ENCODE results near the gene MYO1B.

MYO1B gene

GRCh38 chr2:191467113-191467512 is 221.9 kb downstream of the MYO1B start:
- H4K20me1 ChIP-seq (ENCODE audit: insufficient read depth, low read length): no peaks in the 10 kb centered on the region
- no peak overlapping the region for H2AFZ ChIP-seq (ENCODE audit: low read depth, low read length)
- no peak for TF ChIP-seq EZH2phosphoT487 (IDR thresholded peaks at IDR 0.05; ENCODE audit: low read depth)
- TF ChIP-seq, protein P1, sequence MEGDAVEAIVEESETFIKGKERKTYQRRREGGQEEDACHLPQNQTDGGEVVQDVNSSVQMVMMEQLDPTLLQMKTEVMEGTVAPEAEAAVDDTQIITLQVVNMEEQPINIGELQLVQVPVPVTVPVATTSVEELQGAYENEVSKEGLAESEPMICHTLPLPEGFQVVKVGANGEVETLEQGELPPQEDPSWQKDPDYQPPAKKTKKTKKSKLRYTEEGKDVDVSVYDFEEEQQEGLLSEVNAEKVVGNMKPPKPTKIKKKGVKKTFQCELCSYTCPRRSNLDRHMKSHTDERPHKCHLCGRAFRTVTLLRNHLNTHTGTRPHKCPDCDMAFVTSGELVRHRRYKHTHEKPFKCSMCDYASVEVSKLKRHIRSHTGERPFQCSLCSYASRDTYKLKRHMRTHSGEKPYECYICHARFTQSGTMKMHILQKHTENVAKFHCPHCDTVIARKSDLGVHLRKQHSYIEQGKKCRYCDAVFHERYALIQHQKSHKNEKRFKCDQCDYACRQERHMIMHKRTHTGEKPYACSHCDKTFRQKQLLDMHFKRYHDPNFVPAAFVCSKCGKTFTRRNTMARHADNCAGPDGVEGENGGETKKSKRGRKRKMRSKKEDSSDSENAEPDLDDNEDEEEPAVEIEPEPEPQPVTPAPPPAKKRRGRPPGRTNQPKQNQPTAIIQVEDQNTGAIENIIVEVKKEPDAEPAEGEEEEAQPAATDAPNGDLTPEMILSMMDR (IDR thresholded peaks at IDR 0.05; ENCODE audit: low read depth, low read length): no peak
- no peaks in the 10 kb centered on the region for H3K79me2 ChIP-seq (ENCODE audit: low read length)
- H3K4me1 ChIP-seq (ENCODE audit: low read length): no peaks in the 10 kb centered on the region
- H3K9ac ChIP-seq (ENCODE audit: low read length): no peak overlapping the region
- no peaks in the 10 kb centered on the region for H3K36me3 ChIP-seq (replicated peaks; ENCODE audit: low read depth, low read length)
- no peak overlapping the region for H3K4me3 ChIP-seq (ENCODE audit: low read length)
- no peak overlapping the region for H3K4me2 ChIP-seq (ENCODE audit: low read length)
- H3K9me3 ChIP-seq (ENCODE audit: insufficient read depth, low read length): no peaks in the 10 kb centered on the region
- H3K27ac ChIP-seq (ENCODE audit: low read length): no peak overlapping the region
- no peaks in the 10 kb centered on the region for H3K27me3 ChIP-seq (ENCODE audit: low read depth, low read length)

DNA sequence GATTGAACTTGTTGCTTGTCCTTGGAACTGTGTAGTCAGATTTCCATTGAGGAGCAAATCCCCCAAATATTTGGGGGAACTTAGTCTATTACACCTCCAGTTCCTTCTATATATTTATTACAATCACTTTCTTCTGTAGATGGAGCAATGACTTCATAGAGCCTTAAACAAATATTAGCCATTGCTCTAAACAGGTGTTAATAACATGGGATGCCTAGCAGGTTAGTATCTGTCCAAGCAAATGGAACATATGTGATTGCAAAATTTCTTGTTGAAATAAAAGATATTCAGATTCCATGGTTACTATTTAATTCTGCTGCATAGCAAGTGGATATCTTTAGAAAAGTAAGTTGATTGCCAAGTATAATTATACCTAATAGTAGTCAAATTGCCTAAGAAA is 225.1 kb downstream of the MYO1B start:
- H3K9me3 ChIP-seq (ENCODE audit: insufficient read depth, low read length): no peaks in the 10 kb centered on the region
- no peaks in the 10 kb centered on the region for H3K27me3 ChIP-seq (ENCODE audit: low read depth, low read length)
- no peak overlapping the region for H2AFZ ChIP-seq (ENCODE audit: low read depth, low read length)
- no peak for TF ChIP-seq EZH2phosphoT487 (IDR thresholded peaks at IDR 0.05; ENCODE audit: low read depth)
- TF ChIP-seq, protein P1 (IDR thresholded peaks at IDR 0.05; ENCODE audit: low read depth, low read length): no peak
- H3K4me1 ChIP-seq (ENCODE audit: low read length): no peaks in the 10 kb centered on the region
- H4K20me1 ChIP-seq (ENCODE audit: insufficient read depth, low read length): no peaks in the 10 kb centered on the region
- no peak overlapping the region for H3K4me3 ChIP-seq (ENCODE audit: low read length)
- H3K27ac ChIP-seq (ENCODE audit: low read length): no peak overlapping the region
- H3K79me2 ChIP-seq (ENCODE audit: low read length): no peaks in the 10 kb centered on the region
- H3K9ac ChIP-seq (ENCODE audit: low read length): no peak overlapping the region
- H3K36me3 ChIP-seq (replicated peaks; ENCODE audit: low read depth, low read length): no peaks in the 10 kb centered on the region
- H3K4me2 ChIP-seq (ENCODE audit: low read length): no peak overlapping the region

- no peaks in the 10 kb centered on the region for H3K27me3 ChIP-seq (ENCODE audit: low read depth, low read length)
- no peak overlapping the region for H3K27ac ChIP-seq (ENCODE audit: low read length)
- no peak overlapping the region for H3K9ac ChIP-seq (ENCODE audit: low read length)
- TF ChIP-seq, protein P1 (IDR thresholded peaks at IDR 0.05; ENCODE audit: low read depth, low read length): no peak
- TF ChIP-seq EZH2phosphoT487 (IDR thresholded peaks at IDR 0.05; ENCODE audit: low read depth): no peak
- no peak overlapping the region for H3K4me2 ChIP-seq (ENCODE audit: low read length)
- H3K9me3 ChIP-seq (ENCODE audit: insufficient read depth, low read length): no peaks in the 10 kb centered on the region
- no peaks in the 10 kb centered on the region for H3K36me3 ChIP-seq (replicated peaks; ENCODE audit: low read depth, low read length)
- peaks cover 26% of the 10 kb centered on the region for H3K4me1 ChIP-seq (ENCODE audit: low read length)
- H3K79me2 ChIP-seq (ENCODE audit: low read length): no peaks in the 10 kb centered on the region
- H4K20me1 ChIP-seq (ENCODE audit: insufficient read depth, low read length): no peaks in the 10 kb centered on the region
- no peak overlapping the region for H3K4me3 ChIP-seq (ENCODE audit: low read length)
- no peak overlapping the region for H2AFZ ChIP-seq (ENCODE audit: low read depth, low read length)
Observed at GRCh38 chr2:191474464-191474863, 229.3 kb downstream of the MYO1B start.

Data from OCI-LY3 (cell line).